Posterior vena cava (tissue), 2 donors: Measurements from ENCODE around the gene CAB39. TPM values are rescaled to one million over a fixed set of nuclear protein-coding genes. Genes with fewer than 3 reads are reported as not detected.

Experiments used
- DNase-seq: peaks from one replicate; pipeline ENCODE4 v3.0.0-alpha.2; 2020; ENCODE audit warnings: low spot score
- intact Hi-C, 2 donors: fragments of 100-400 bp; cut with DNase I; formaldehyde crosslinking; loops; one replicate each; pipeline versions ENCODE4 v1.14.1 to v1.14.2; 2022 to 2023
- total RNA-seq, 2 donors: library from RNA; stranded (reverse); fragmentation: NEBNext Ultra II Directional; extraction: Animal tissue kit (Norgen Biotek cat#: 25700); gene quantifications; one replicate each; pipeline ENCODE4 v1.2.1, GENCODE V29; 2021
- donor health status: DM: yes; HTN: yes; CAD: no.
- donor health status: DM: yes; HTN: yes; CAD: no.

Gene CAB39
- total RNA-seq, 2 donors from 2014 or later = 62.3 to 76.0 TPM

- DNase-seq = no peak
- intact Hi-C loops = loop anchor here (5.0 to 10.0 kb wide), 2 partner anchors 61 to 84 kb away; partner anchors contain the start of gene CAB39 (in 1 of the 2)
These were observed 83.2 kb downstream of the CAB39 start for GRCh38 chr2:230795856-230796255.

GRCh38 chr2:230796280-230796862 is 83.7 kb downstream of the CAB39 start:
- no peak for DNase-seq
- intact Hi-C loops = loop anchor here (5.0 to 10.0 kb wide), 2 partner anchors 62 to 84 kb away; partner anchors contain the start of gene CAB39 (in 1 of the 2)

GRCh38 chr2:230797515-230798495 is 85.2 kb downstream of the CAB39 start:
- intact Hi-C loops = loop anchor here (5.0 to 10.0 kb wide), 2 partner anchors 63 to 86 kb away; partner anchors contain the start of gene CAB39 (in 1 of the 2)
- no peak for DNase-seq

DNA sequence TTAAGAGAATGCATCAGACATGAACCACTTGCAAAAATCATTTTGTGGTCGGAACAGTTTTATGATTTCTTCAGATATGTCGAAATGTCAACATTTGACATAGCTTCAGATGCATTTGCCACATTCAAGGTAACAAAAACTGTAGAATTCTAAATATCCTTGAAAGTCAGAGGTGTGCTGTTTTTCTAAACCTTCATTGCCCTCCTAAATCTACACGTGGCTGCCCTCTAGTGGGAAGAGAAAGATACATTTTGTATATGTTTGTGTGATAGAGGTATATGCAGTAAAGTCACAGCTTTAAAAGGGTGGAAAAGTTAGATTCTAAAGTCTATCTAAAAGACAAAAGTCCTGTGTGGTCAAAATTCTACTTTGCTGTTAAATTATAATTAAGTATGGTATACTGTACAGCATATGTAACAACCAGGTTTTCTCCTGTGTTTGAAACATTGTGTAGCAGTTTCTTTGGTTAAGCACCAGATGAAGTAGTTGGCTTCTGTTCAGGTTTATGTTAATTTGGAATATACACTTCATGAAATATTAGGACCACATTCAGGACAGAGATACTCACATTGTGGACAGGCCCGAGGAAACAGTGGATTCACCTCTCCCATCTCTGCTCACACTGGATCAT is 86.2 kb downstream of the CAB39 start:
- intact Hi-C loops = loop anchor here (5.0 to 10.0 kb wide), 2 partner anchors 64 to 87 kb away; partner anchors contain the start of gene CAB39 (in 1 of the 2)
- DNase-seq = no peak

DNA sequence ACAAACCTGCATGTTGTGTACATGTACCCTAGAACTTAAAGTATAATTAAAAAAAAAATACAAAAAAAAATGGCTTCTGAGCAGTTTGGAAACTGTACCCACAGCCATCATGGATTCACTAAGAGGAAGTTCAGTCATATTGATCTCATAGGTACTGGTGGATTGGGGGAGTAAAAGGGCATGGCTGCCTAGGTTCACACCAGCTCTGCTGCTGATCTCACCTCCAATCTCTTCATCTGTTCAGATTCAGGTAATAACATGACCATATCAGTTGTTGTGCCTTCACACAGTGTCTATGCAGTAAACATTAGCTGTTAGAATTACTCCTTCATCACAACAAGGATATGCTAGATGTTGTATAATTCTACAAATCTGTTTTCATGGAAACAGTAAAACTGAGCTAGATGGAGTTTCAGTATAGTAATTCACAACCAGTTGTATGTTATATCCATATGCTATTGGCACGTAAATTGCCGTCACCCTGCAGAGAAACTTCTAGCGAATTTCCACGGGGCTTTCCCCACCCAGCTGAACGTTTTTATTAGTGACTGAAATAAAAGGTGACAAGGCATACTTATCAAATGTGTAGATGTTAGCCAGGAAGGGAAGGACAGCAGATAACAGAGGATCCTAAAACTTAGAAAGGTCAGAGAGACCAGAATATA is 92.8 kb downstream of the CAB39 start:
- intact Hi-C loops = no loop called here
- DNase-seq = no peak

DNA sequence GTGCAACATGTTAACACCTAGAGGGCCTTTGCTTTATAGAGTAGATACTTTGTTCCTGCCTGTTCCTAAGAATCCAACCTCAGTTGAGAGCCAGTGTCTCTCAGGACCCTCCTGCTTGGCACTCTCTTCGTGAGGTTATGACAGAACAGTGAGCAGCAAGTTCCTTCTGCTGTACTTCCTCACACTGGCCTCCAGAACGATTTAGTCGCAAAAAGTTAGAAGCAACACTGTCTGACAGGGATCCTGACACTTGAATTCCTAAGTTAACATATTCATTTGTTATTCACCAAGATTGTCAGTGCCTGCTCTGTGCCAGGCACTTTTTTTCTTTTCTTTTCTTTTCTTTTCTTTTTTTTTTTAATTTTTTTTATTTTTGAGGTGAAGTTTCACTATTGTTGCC is 95.1 kb downstream of the CAB39 start:
- intact Hi-C loops = no loop called here
- DNase-seq = no peak

- DNase-seq = no peak
- intact Hi-C loops = no loop called here
These were observed 96.4 kb downstream of the CAB39 start for GRCh38 chr2:230809015-230809414.

DNA sequence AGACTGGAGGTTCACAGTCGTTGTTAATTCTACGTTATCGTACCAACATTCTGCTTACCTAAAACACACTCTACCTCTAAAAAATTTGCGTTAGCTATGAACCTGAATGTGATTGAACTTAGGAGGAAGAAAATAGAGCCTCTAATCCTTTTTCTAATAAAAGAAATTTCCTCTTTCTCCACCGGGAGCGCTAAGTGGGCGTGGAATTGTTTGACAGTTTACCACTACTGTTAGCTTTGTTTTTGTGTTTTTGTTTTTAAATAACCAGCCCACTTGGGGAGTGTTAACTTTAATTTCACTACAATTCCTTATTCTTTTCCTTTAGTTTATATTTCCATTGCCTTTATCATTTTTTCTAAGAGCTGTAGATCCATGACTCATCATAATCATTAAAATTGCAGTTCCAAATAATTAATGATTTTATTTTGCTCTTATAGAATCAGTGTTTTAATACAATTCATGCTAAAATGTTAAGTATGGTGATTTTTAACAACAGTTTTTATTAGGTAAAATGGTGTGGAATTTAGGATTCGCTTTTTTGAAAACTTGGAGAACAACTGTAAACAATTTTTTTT is 97.1 kb downstream of the CAB39 start:
- intact Hi-C loops = no loop called here
- DNase-seq = no peak

DNA sequence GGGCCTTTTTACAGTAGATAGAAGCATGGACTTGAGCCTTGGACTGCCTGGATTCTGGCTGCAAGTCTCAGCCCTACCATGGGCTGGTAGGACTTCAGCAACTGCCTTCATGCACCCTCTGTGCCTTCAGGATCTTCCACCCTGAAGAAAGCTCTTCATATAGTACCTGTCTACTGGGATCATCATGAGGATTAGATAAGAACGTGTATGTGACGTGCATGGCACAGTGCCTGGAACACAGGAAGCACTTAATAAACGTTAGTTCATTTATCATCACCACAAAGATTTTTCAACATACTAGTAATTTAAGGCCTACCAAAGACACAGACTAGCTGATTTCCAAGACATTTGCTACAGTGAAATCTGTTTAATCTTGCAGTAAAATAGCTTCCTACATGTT is 98.9 kb downstream of the CAB39 start:
- intact Hi-C loops = no loop called here
- DNase-seq = no peak

GRCh38 chr2:230812033-230812432 is 99.4 kb downstream of the CAB39 start:
- no peak for DNase-seq
- intact Hi-C loops = no loop called here

DNA sequence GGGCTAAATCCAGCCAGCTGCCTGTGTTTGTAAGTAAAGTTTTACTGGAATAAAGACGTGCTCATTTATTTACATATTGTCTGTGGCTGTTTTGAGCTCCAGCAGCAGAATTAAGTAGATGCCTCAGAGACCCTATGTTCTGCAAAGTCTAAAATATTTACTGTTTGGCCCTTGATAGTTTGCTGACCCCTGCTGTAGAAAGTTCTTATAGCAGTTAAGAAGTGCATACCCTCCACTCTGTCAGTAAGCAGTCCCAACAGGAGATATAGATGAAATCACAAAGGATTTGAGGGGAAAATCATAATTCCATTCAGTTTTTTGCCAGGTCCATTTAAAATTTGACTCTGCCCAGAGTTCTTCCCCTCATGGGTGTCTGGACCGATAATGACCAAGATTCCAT is 102.0 kb downstream of the CAB39 start:
- DNase-seq = no peak
- intact Hi-C loops = no loop called here

DNA sequence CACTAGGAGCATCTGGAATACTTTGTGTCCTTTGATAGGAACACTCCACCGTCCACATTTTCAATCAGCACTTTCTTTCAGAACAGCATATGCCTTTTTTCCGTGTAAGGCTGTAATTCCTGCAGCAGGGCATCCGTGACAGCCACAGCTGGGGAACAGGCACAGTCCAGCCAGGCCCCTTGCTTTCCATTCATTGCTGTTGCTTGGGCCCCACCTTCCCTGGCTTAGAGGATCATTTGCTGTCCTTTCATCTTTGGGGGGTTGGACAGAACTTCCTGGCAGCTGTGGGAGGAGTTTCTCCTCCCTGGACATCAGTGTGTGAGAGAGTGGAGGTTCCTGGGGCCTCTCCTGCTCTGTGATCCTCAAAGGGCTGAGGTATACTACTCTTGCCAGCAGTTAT is 102.4 kb downstream of the CAB39 start:
- intact Hi-C loops = no loop called here
- no peak for DNase-seq

GRCh38 chr2:230816735-230817134 is 104.1 kb downstream of the CAB39 start:
- intact Hi-C loops = no loop called here
- no peak for DNase-seq

- intact Hi-C loops = no loop called here
- no peak for DNase-seq
These were observed 106.8 kb downstream of the CAB39 start for GRCh38 chr2:230819433-230819832.

GRCh38 chr2:230821261-230821990 is 108.8 kb downstream of the CAB39 start:
- DNase-seq = no peak
- intact Hi-C loops = loop anchor here in 1 of 2 donors (10.0 kb wide), 1 partner anchor 173 kb away; the partner anchor contains the start of gene SPATA3

GRCh38 chr2:230821991-230822520 is 109.4 kb downstream of the CAB39 start:
- intact Hi-C loops = loop anchor here in 1 of 2 donors (10.0 kb wide), 1 partner anchor 173 kb away; the partner anchor contains the start of gene SPATA3
- DNase-seq = no peak

- intact Hi-C loops = loop anchor here in 1 of 2 donors (10.0 kb wide), 1 partner anchor 171 kb away; the partner anchor contains the start of gene SPATA3
- DNase-seq = no peak
These were observed 110.8 kb downstream of the CAB39 start for GRCh38 chr2:230823264-230823964.
